ENCODE data around the gene MAP2K5.

MAP2K5 gene

GRCh38 chr15:67720556-67721175 is 178.2 kb downstream of the MAP2K5 start:
- TF ChIP-seq CTCF (IDR thresholded peaks at IDR 0.05) (no peak), ZFX (IDR thresholded peaks at IDR 0.05; ENCODE audit: borderline replicate concordance) (no peak)
- H3K27ac ChIP-seq = no peak overlapping the region

GRCh38 chr15:67722030-67722817 is 179.7 kb downstream of the MAP2K5 start:
- TF ChIP-seq ZFX (IDR thresholded peaks at IDR 0.05; ENCODE audit: borderline replicate concordance) (no peak), CTCF (IDR thresholded peaks at IDR 0.05) (no peak)
- H3K27ac ChIP-seq = no peak overlapping the region

GRCh38 chr15:67723294-67724024 is 181.0 kb downstream of the MAP2K5 start:
- no peak for TF ChIP-seq CTCF (IDR thresholded peaks at IDR 0.05)
- TF ChIP-seq ZFX (IDR thresholded peaks at IDR 0.05; ENCODE audit: borderline replicate concordance) = no peak
- H3K27ac ChIP-seq = no peak overlapping the region

- no peak overlapping the region for H3K27ac ChIP-seq
- TF ChIP-seq ZFX (IDR thresholded peaks at IDR 0.05; ENCODE audit: borderline replicate concordance) = no peak
Observed at GRCh38 chr15:67724691-67725375, 182.3 kb downstream of the MAP2K5 start.

- no peak for TF ChIP-seq ZFX (IDR thresholded peaks at IDR 0.05; ENCODE audit: borderline replicate concordance)
- TF ChIP-seq CTCF (IDR thresholded peaks at IDR 0.05) = no peak
- H3K27ac ChIP-seq = no peak overlapping the region
Observed at GRCh38 chr15:67730135-67730534, 187.6 kb downstream of the MAP2K5 start.

GRCh38 chr15:67731112-67731721 is 188.7 kb downstream of the MAP2K5 start:
- TF ChIP-seq CTCF (IDR thresholded peaks at IDR 0.05) (no peak), ZFX (IDR thresholded peaks at IDR 0.05; ENCODE audit: borderline replicate concordance) (no peak)
- H3K27ac ChIP-seq = no peak overlapping the region

- no peak overlapping the region for H3K27ac ChIP-seq
- no peak for TF ChIP-seq ZFX (IDR thresholded peaks at IDR 0.05; ENCODE audit: borderline replicate concordance)
- TF ChIP-seq CTCF (IDR thresholded peaks at IDR 0.05) = no peak
Observed at GRCh38 chr15:67732164-67732563, 189.7 kb downstream of the MAP2K5 start.
